DMS153 (cell line): ENCODE results near the gene NSG1.

Experiments
- DNase-seq: peaks from one replicate; lab custom pipeline; 2025; lab: John Stamatoyannopoulos, UW

NSG1 gene

GRCh38 chr4:4396628-4397440 is 9.9 kb downstream of the NSG1 start:
- no peak for DNase-seq

GRCh38 chr4:4397441-4397819 is 10.5 kb downstream of the NSG1 start:
- DNase-seq, result no peak

GRCh38 chr4:4398430-4398829 is 11.5 kb downstream of the NSG1 start:
- no peak for DNase-seq

- DNase-seq, result no peak
Measured at GRCh38 chr4:4401036-4401435, 14.1 kb downstream of the NSG1 start.

GRCh38 chr4:4402966-4403365 is 16.1 kb downstream of the NSG1 start:
- DNase-seq, result no peak

GRCh38 chr4:4405358-4405962 is 18.6 kb downstream of the NSG1 start:
- DNase-seq, result no peak

- no peak for DNase-seq
Measured at GRCh38 chr4:4406455-4407298, 19.8 kb downstream of the NSG1 start.

- no peak for DNase-seq
Measured at GRCh38 chr4:4407299-4408131, 20.6 kb downstream of the NSG1 start.

- no peak for DNase-seq
Measured at GRCh38 chr4:4408132-4408523, 21.2 kb downstream of the NSG1 start.

- DNase-seq, result no peak
Measured at GRCh38 chr4:4408576-4409335, 21.9 kb downstream of the NSG1 start.

- no peak for DNase-seq
Measured at GRCh38 chr4:4409416-4410115, 22.7 kb downstream of the NSG1 start.

- DNase-seq, result no peak
Measured at GRCh38 chr4:4410271-4410670, 23.4 kb downstream of the NSG1 start.

- DNase-seq, result no peak
Measured at GRCh38 chr4:4411906-4412305, 25.0 kb downstream of the NSG1 start.

GRCh38 chr4:4412641-4413372 is 25.9 kb downstream of the NSG1 start:
- no peak for DNase-seq

GRCh38 chr4:4413373-4413725 is 26.4 kb downstream of the NSG1 start:
- DNase-seq, result no peak

GRCh38 chr4:4413806-4414205 is 26.9 kb downstream of the NSG1 start:
- no peak for DNase-seq

- DNase-seq, result no peak
Measured at GRCh38 chr4:4415107-4415805, 28.4 kb downstream of the NSG1 start.

- no peak for DNase-seq
Measured at GRCh38 chr4:4415806-4416805, 29.2 kb downstream of the NSG1 start.
